AG04449 (cell line): ENCODE results near the gene ERG28.

Experiments used
- CTCF ChIA-PET: fragments of 350-600 bp; formaldehyde crosslinking; extraction: SDS; loops from one replicate; lab custom pipeline; 2021; ENCODE audit warnings: antibody characterized with exemption; lab: Yijun Ruan, JAX
- POLR2A ChIA-PET: fragments of 400-600, 350-600 bp; formaldehyde crosslinking; extraction: SDS; loops from one replicate; lab custom pipeline; 2020; ENCODE audit warnings: antibody characterized with exemption, inconsistent platforms; lab: Yijun Ruan, JAX
- DNase-seq: peaks from one replicate; pipeline ENCODE4 v3.0.0-alpha.2; 2010; ENCODE audit warnings: low read depth, low spot score
- H3K4me3 ChIP-seq: 2 replicates; pipeline ENCODE4 v1.5.1; 2011; ENCODE audit warnings: low read depth, mild to moderate bottlenecking, control low read depth, low read length
- TF ChIP-seq, protein P1 (sequence below): IDR thresholded peaks from one replicate; pipeline ENCODE4 v1.5.1; 2011; ENCODE audit warnings: mild to moderate bottlenecking, moderate library complexity, low read length, control low read depth, inconsistent platforms; ENCODE audit not compliant: insufficient read depth; ENCODE audit errors: missing control alignments

Gene ERG28, protein sequence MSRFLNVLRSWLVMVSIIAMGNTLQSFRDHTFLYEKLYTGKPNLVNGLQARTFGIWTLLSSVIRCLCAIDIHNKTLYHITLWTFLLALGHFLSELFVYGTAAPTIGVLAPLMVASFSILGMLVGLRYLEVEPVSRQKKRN

DNA sequence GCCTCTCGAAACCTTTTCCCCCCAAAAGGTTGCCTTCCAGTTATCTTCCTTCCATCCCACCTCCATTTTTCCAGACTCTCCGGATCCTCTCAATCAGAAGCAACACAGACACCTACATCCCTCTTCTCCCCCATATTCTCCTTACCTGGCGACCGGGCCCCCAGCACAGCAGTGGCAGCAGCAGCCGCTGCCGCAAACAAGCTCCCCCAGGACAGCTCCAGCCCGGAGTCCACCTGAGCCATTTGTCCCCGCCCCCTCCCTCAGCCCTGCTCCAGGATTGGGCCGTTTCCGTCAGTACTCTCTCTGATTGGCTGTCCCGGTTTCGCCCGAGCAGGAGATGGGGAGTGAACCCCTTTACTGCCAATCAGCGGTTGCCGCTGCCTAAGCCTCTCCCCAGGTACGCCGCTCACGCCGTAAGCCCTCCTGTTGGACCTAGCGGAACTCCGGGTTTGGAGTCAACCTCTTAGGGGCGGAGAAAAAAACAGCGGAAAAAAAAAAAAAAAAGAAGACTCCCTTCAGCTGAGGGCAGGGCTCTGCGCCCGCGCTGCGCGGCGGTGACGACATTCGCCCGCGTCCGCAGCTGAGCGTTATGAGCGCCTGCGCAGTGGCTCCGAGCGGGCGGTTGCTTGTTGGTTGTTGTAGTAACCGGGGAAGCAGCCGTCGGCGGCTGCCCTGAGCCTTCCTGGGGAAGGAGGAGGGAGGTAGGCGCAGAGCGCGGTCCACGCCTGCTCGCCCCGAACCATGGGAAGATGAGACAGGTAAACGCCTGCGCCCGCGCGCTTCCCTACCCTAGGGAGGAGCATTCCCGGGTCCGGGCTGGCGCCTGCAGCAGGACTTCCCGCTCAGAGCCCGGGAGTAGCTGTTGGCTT is at the start of gene ERG28, which contains the start of gene TTLL5:
Gene ERG28, minus strand, starts transcription at position 247 of the 869 bp plus-strand sequence. CDS start 3,374 bp downstream, outside the sequence.
Gene TTLL5, plus strand, starts transcription at position 617 of the 869 bp plus-strand sequence. CDS start 1,904 bp downstream, outside the sequence.
- ChIA-PET POLR2A (interaction anchor here (0.6 to 1.7 kb wide), 2 partner anchors 15 to 24 kb away, joined by 3 to 4 read pairs; no protein-coding TSS in a partner anchor), CTCF (interaction anchor here (1.0 to 17.3 kb wide), 8 partner anchors 9 to 323 kb away, joined by 3 to 896 read pairs (median 6); partner anchors contain the start of gene FLVCR2)
- peak; percentile 93 for DNase-seq
- H3K4me3 ChIP-seq: peak within 1 kb of the TSS; percentile 98
- TF ChIP-seq, protein P1, sequence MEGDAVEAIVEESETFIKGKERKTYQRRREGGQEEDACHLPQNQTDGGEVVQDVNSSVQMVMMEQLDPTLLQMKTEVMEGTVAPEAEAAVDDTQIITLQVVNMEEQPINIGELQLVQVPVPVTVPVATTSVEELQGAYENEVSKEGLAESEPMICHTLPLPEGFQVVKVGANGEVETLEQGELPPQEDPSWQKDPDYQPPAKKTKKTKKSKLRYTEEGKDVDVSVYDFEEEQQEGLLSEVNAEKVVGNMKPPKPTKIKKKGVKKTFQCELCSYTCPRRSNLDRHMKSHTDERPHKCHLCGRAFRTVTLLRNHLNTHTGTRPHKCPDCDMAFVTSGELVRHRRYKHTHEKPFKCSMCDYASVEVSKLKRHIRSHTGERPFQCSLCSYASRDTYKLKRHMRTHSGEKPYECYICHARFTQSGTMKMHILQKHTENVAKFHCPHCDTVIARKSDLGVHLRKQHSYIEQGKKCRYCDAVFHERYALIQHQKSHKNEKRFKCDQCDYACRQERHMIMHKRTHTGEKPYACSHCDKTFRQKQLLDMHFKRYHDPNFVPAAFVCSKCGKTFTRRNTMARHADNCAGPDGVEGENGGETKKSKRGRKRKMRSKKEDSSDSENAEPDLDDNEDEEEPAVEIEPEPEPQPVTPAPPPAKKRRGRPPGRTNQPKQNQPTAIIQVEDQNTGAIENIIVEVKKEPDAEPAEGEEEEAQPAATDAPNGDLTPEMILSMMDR: no peak

DNA sequence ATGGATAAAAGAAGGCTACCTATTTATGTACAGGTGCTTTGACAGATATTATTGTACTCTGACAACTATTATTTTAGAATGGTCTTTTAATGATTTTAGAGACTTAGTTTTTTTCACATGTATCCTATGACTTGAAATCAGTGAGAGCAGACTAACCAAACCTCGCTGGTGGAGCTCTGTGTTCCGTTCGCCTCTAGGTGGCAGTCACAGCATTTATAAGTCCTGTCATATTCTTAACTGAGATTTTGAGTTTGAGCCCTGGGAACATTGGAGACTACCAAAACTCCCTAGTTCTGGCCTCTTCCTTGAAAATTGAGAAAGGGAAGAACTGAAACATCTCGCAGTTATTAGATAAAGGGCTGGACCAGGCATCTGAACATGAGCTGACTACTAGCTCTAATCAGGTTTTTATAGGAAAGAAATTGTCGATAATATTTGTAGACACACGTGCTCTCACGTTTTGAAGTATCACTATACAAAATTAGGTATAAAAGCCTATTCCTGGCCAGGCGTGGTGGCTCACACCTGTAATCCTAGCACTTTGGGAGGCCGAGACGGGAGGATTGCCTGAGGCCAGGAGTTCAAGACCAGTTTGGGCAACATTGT is 48.6 kb upstream of the ERG28 start:
- TF ChIP-seq, protein P1: peak; percentile 79
- DNase-seq: peak; percentile 44
- POLR2A ChIA-PET: interaction anchor here (1.2 kb wide), 1 partner anchor 273 kb away, joined by 7 read pairs; the partner anchor contains the start of gene TGFB3
- H3K4me3 ChIP-seq: no peak overlapping the region
- CTCF ChIA-PET: interaction anchor here (0.5 to 9.8 kb wide), 73 partner anchors 8 to 1102 kb away, joined by 3 to 715 read pairs (median 5); partner anchors contain the start of genes FLVCR2, IFT43 and TGFB3

GRCh38 chr14:75705014-75705413 is 44.3 kb upstream of the ERG28 start:
- H3K4me3 ChIP-seq: no peak overlapping the region
- TF ChIP-seq, protein P1: no peak
- ChIA-PET POLR2A (no interaction called here), CTCF (interaction anchor here (1.2 to 6.1 kb wide), 7 partner anchors 10 to 276 kb away, joined by 3 to 57 read pairs (median 5); partner anchors contain the start of gene TGFB3)
- no peak for DNase-seq

- TF ChIP-seq, protein P1: no peak
- ChIA-PET POLR2A (no interaction called here), CTCF (interaction anchor here (1.8 to 6.1 kb wide), 4 partner anchors 11 to 278 kb away, joined by 5 to 57 read pairs (median 10); partner anchors contain the start of gene TGFB3)
- no peak for DNase-seq
- no peak overlapping the region for H3K4me3 ChIP-seq
Observed at GRCh38 chr14:75703467-75703866, 42.8 kb upstream of the ERG28 start.

GRCh38 chr14:75702616-75703261 is 42.1 kb upstream of the ERG28 start:
- TF ChIP-seq, protein P1: no peak
- ChIA-PET POLR2A (no interaction called here), CTCF (interaction anchor here (1.0 to 6.1 kb wide), 5 partner anchors 8 to 279 kb away, joined by 3 to 57 read pairs (median 4); partner anchors contain the start of gene TGFB3)
- no peak overlapping the region for H3K4me3 ChIP-seq
- no peak for DNase-seq
